ENCODE data around the gene RGMB. TPM values are rescaled to one million over a fixed set of nuclear protein-coding genes. Genes with fewer than 3 reads are reported as not detected.
A peak's percentile ranks its signal among the peaks of the same experiment; 100 is the strongest.

The RGMB gene
- total RNA-seq, 6 experiments from 2014 or later, result 219 to 288 (median 235) TPM

DNA sequence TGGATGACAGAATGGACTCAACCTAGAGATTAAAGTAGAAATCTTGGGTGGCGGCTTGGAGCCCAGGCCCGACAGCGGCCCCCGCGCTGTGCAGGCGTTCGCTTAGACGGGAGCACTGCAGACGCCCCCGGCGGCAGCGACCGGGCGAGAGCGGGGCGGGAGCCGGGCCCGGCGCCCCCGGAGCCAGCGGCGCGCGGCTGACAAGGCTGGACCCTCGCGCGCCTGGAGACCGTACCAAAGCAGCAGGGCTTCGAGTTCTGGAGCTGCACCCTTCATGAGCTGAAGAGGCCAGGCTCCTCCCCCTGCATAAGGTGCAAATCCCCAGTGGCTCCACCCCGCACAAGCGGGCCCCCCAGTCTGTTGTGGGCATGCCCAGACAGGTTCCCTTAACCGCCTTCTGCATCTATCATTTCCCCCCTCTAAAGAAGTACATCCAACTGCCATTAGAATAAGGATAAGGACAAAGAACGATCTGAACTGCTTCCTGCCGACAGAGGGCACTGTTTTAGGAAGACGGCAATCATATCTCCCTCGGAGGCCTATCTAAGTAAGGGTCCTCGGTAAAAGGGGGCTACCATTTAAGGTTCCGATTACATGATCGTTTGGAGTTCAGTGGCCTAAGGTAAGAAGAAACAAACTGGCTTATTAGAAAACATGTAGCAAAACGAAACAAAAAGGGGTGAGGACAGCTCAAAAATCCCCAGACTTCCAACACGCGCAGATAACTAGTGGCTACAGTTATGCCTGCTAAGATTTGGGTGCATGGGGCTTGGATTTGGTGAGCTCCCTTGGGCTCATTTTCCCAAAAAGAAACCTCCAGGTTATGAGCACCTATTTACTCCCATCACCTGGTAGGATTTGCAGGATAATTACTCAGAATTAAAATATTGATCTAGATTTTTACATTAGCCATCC, 66.3 kb downstream of the RGMB start:
- peaks cover 14% of the 10 kb centered on the region for H3K9me3 Mint-ChIP-seq
- H3K4me1 Mint-ChIP-seq (ENCODE audit: low read depth), result no peaks in the 10 kb centered on the region
- H3K27ac Mint-ChIP-seq, result no peak overlapping the region
- H3K36me3 Mint-ChIP-seq (ENCODE audit: low read depth), result peaks cover 6% of the 10 kb centered on the region; the same call in 1 of the 2 replicates
- H3K27me3 Mint-ChIP-seq (ENCODE audit: insufficient read depth), result no peaks in the 10 kb centered on the region
- no peak for DNase-seq
- no peak overlapping the region for H3K4me3 Mint-ChIP-seq
- peak; percentile 63; the same call in 1 of the 2 replicates for TF ChIP-seq CTCF (IDR thresholded peaks at IDR 0.05)

DNA sequence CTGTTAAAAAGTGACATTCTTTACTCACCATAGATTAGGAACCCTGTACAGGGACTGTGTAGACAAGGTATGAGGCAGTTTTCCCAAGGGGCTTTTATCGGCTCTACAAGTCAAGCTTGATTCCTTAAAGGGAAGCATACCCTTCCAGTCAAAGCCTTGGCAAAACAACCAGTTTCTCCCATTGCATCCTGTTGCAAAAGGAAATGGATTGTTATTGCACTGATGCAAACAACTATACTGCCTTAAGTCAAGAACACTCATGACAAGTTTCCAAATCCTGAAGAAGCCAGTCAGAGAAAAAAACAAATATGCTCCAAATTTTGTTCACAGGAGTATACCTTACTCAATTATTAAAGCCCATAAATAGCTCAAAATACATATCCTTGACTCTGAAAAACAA, 67.5 kb downstream of the RGMB start:
- Mint-ChIP-seq H3K4me3 (no peak overlapping the region), H3K36me3 (ENCODE audit: low read depth) (peaks cover 6% of the 10 kb centered on the region; the same call in 1 of the 2 replicates), H3K27ac (no peak overlapping the region), H3K4me1 (ENCODE audit: low read depth) (no peaks in the 10 kb centered on the region), H3K27me3 (ENCODE audit: insufficient read depth) (no peaks in the 10 kb centered on the region), H3K9me3 (peaks cover 19% of the 10 kb centered on the region)
- DNase-seq, result no peak
- TF ChIP-seq CTCF (IDR thresholded peaks at IDR 0.05), result no peak

DNA sequence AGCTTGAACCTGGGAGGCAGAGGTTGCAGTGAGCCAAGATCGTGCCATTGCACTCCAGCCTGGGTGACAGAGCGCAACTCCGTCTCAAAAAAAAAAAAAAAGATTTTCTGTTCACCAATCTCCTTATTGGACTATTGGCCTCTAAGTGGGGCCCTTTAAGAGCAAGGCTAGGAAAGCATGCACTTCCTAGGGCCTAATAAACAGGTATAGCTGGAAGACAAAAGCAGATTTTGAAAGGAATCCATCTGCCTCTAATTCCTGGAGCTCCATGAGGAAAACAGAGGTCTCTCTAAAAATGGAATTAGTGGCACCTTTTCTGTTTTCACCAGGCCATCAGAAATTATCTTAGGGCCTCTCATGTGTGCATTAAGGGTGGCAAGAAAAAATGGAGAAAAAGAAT, 70.0 kb downstream of the RGMB start:
- H3K27ac Mint-ChIP-seq, result no peak overlapping the region
- H3K36me3 Mint-ChIP-seq (ENCODE audit: low read depth), result peaks cover 6% of the 10 kb centered on the region; the same call in 1 of the 2 replicates
- TF ChIP-seq CTCF (IDR thresholded peaks at IDR 0.05), result no peak
- no peak overlapping the region for H3K4me3 Mint-ChIP-seq
- H3K9me3 Mint-ChIP-seq, result peaks cover 19% of the 10 kb centered on the region
- no peaks in the 10 kb centered on the region for H3K27me3 Mint-ChIP-seq (ENCODE audit: insufficient read depth)
- H3K4me1 Mint-ChIP-seq (ENCODE audit: low read depth), result peaks cover 17% of the 10 kb centered on the region
- no peak for DNase-seq

DNA sequence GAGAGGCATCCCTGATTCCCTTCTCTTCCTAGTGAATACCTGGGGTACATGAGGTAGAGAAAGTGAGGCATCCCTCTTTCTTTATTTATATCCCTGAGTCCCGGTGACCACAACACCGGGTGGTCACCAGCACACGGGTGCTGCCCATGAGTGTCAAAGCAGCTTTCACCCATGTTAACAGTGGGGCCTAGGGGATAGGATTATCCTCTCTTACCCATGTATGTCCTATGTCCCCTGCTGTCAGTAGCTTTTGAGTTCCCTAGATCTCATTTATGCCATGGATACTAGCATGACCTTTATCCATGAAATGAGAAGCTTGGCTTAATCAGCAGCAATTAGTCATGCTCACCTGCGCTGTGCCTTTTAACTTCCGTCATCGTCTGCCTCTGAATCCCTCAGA, 71.4 kb downstream of the RGMB start:
- DNase-seq, result no peak
- no peak for TF ChIP-seq CTCF (IDR thresholded peaks at IDR 0.05)
- Mint-ChIP-seq H3K36me3 (ENCODE audit: low read depth) (peaks cover 6% of the 10 kb centered on the region; the same call in 1 of the 2 replicates), H3K27me3 (ENCODE audit: insufficient read depth) (no peaks in the 10 kb centered on the region), H3K4me1 (ENCODE audit: low read depth) (peaks cover 17% of the 10 kb centered on the region), H3K4me3 (no peak overlapping the region), H3K9me3 (peaks cover 19% of the 10 kb centered on the region), H3K27ac (no peak overlapping the region)

DNA sequence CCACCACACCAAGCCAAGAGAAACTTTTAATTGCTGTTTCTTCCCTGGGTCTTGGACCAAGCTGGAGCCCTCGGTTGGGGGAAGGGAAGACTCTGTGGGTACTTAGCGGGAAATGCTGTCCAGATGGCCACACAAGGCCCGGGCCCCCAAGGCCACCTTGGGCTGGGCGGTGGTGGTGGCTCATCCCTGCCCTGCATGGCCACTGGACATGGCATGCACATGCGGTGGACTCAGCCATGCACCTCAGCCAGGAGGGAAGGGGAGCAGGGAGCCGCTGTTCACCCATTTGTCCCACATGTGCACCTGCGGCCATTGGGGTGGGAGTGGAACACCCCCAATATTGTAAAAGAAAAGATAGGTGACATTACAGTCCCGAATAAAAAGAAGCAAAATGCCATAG, 72.4 kb downstream of the RGMB start:
- Mint-ChIP-seq H3K27ac (no peak overlapping the region), H3K9me3 (peaks cover 19% of the 10 kb centered on the region), H3K4me3 (no peak overlapping the region), H3K4me1 (ENCODE audit: low read depth) (peaks cover 17% of the 10 kb centered on the region), H3K36me3 (ENCODE audit: low read depth) (peaks cover 6% of the 10 kb centered on the region; the same call in 1 of the 2 replicates), H3K27me3 (ENCODE audit: insufficient read depth) (no peaks in the 10 kb centered on the region)
- no peak for DNase-seq
- no peak for TF ChIP-seq CTCF (IDR thresholded peaks at IDR 0.05)

Other genes with a start within 250 kb of the RGMB start
- gene CHD1, start 155.3 kb downstream of the RGMB start, total RNA-seq (2021; fragmentation: NEBNext Ultra II Directional; extraction: Animal tissue kit (Norgen Biotek cat#: 25700)), result 10 to 100 TPM; 18.1 to 25.0 (median 20.8) TPM